WTC11 (cell line): Measurements from ENCODE around the gene NCAPD2.

ENCODE experiments used
- ATF1 ChIP-seq: sonication (generic); formaldehyde crosslinking; IDR thresholded peaks from 2 replicates; pipeline ENCODE4 v1.8.1; 2023; ENCODE audit warnings: mild to moderate bottlenecking, moderate library complexity, missing genetic modification reagents
- CREB1 ChIP-seq: sonication (generic); formaldehyde crosslinking; IDR thresholded peaks from 2 replicates; pipeline ENCODE4 v1.8.0; 2023; ENCODE audit warnings: mild to moderate bottlenecking, missing genetic modification reagents
- E2F5 ChIP-seq: sonication (generic); formaldehyde crosslinking; IDR thresholded peaks from 2 replicates; pipeline ENCODE4 v1.8.1; 2022; ENCODE audit warnings: mild to moderate bottlenecking, moderate library complexity, missing genetic modification reagents
- GABPB1 ChIP-seq: sonication (generic); formaldehyde crosslinking; IDR thresholded peaks from 2 replicates; pipeline ENCODE4 v1.8.1; 2023; ENCODE audit warnings: mild to moderate bottlenecking, missing genetic modification reagents
- NFYB ChIP-seq: sonication (generic); formaldehyde crosslinking; conservative IDR thresholded peaks from 2 replicates; pipeline ENCODE4 v1.8.0; 2022; ENCODE audit warnings: low read depth, missing genetic modification reagents
- SMAD4 ChIP-seq: sonication (generic); formaldehyde crosslinking; IDR thresholded peaks from 2 replicates; pipeline ENCODE4 v1.8.0; 2022; ENCODE audit warnings: mild to moderate bottlenecking, missing genetic modification reagents
- TEAD4 ChIP-seq: sonication (generic); formaldehyde crosslinking; IDR thresholded peaks from 2 replicates; pipeline ENCODE4 v1.8.0; 2022; ENCODE audit warnings: mild to moderate bottlenecking, missing genetic modification reagents
- ZNF121 ChIP-seq: sonication (generic); formaldehyde crosslinking; IDR thresholded peaks from 2 replicates; pipeline ENCODE4 v1.8.0; 2023; ENCODE audit warnings: missing genetic modification reagents
- ZNF232 ChIP-seq: sonication (generic); formaldehyde crosslinking; IDR thresholded peaks from 2 replicates; pipeline ENCODE4 v1.8.0; 2022; ENCODE audit warnings: mild to moderate bottlenecking, missing genetic modification reagents
- TF ChIP-seq, protein P1 (sequence below): fragments of 200-600 bp; IDR thresholded peaks from 2 replicates; pipeline ENCODE4 v1.8.0; 2022; ENCODE audit warnings: antibody characterized with exemption
- TF ChIP-seq, protein P2 (sequence below): sonication (generic); formaldehyde crosslinking; IDR thresholded peaks from 2 replicates; pipeline ENCODE4 v1.8.1; 2023; ENCODE audit warnings: mild to moderate bottlenecking, missing genetic modification reagents
- TF ChIP-seq, protein P3 (sequence below): fragments of 250-450 bp; sonication (Bioruptor Pico); IDR thresholded peaks from 2 replicates; pipeline ENCODE4 v1.9.0; 2021; ENCODE audit warnings: mild to moderate bottlenecking
- TF ChIP-seq, protein P4 (sequence below): sonication (generic); formaldehyde crosslinking; IDR thresholded peaks from 2 replicates; pipeline ENCODE4 v1.8.1; 2023; ENCODE audit warnings: mild to moderate bottlenecking, missing genetic modification reagents, moderate library complexity

DNA sequence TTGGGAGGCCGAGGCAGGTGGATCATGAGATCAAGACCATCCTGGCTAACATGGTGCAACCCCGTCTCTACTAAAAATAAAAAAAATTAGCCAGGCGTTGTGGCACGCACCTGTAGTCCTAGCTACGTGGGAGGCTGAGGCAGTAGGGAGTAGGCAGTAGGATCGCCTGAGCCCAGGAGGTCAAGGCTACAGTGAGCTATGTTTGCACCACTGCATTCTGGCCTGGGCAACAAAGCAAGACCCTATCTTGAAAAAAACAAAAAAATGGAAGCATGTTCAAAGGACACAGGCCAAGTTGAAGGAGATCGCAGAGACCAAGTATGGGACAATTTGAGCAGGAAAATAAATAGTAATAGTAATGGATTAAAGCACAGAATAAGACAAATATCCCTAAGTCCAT, 14.2 kb downstream of the NCAPD2 start:
- TF ChIP-seq E2F5 (CRISPR knock-in tag) (no peak), ZNF121 (CRISPR knock-in tag) (peak; percentile 90), NFYB (CRISPR knock-in tag) (no peak), SMAD4 (CRISPR knock-in tag) (no peak), CREB1 (CRISPR knock-in tag) (no peak), TEAD4 (no peak), GABPB1 (CRISPR knock-in tag) (no peak), ZNF232 (CRISPR knock-in tag) (no peak), ATF1 (no peak)
- TF ChIP-seq, protein P1, sequence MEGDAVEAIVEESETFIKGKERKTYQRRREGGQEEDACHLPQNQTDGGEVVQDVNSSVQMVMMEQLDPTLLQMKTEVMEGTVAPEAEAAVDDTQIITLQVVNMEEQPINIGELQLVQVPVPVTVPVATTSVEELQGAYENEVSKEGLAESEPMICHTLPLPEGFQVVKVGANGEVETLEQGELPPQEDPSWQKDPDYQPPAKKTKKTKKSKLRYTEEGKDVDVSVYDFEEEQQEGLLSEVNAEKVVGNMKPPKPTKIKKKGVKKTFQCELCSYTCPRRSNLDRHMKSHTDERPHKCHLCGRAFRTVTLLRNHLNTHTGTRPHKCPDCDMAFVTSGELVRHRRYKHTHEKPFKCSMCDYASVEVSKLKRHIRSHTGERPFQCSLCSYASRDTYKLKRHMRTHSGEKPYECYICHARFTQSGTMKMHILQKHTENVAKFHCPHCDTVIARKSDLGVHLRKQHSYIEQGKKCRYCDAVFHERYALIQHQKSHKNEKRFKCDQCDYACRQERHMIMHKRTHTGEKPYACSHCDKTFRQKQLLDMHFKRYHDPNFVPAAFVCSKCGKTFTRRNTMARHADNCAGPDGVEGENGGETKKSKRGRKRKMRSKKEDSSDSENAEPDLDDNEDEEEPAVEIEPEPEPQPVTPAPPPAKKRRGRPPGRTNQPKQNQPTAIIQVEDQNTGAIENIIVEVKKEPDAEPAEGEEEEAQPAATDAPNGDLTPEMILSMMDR, result no peak
- TF ChIP-seq, protein P2, sequence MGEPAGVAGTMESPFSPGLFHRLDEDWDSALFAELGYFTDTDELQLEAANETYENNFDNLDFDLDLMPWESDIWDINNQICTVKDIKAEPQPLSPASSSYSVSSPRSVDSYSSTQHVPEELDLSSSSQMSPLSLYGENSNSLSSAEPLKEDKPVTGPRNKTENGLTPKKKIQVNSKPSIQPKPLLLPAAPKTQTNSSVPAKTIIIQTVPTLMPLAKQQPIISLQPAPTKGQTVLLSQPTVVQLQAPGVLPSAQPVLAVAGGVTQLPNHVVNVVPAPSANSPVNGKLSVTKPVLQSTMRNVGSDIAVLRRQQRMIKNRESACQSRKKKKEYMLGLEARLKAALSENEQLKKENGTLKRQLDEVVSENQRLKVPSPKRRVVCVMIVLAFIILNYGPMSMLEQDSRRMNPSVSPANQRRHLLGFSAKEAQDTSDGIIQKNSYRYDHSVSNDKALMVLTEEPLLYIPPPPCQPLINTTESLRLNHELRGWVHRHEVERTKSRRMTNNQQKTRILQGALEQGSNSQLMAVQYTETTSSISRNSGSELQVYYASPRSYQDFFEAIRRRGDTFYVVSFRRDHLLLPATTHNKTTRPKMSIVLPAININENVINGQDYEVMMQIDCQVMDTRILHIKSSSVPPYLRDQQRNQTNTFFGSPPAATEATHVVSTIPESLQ, result no peak
- TF ChIP-seq, protein P3, sequence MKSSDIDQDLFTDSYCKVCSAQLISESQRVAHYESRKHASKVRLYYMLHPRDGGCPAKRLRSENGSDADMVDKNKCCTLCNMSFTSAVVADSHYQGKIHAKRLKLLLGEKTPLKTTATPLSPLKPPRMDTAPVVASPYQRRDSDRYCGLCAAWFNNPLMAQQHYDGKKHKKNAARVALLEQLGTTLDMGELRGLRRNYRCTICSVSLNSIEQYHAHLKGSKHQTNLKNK (CRISPR knock-in tag), result no peak
- TF ChIP-seq, protein P4, sequence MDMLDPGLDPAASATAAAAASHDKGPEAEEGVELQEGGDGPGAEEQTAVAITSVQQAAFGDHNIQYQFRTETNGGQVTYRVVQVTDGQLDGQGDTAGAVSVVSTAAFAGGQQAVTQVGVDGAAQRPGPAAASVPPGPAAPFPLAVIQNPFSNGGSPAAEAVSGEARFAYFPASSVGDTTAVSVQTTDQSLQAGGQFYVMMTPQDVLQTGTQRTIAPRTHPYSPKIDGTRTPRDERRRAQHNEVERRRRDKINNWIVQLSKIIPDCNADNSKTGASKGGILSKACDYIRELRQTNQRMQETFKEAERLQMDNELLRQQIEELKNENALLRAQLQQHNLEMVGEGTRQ (CRISPR knock-in tag), result no peak
